Ishikawa (cell line): ENCODE measurements around the gene SEMA3E.

ENCODE experiments used
- CEBPB ChIP-seq: IDR thresholded peaks from 2 replicates; pipeline ENCODE4 v1.6.1; 2012
- CREB1 ChIP-seq: IDR thresholded peaks from 2 replicates; pipeline ENCODE4 v1.6.1; 2012; ENCODE audit warnings: low read depth
- EGR1 ChIP-seq: IDR thresholded peaks from 2 replicates; pipeline ENCODE4 v1.6.1; 2012
- EP300 ChIP-seq: IDR thresholded peaks from 2 replicates; pipeline ENCODE4 v1.6.1; 2012; ENCODE audit warnings: borderline replicate concordance
- NFIC ChIP-seq: IDR thresholded peaks from 2 replicates; pipeline ENCODE4 v1.6.1; 2012
- RAD21 ChIP-seq: IDR thresholded peaks from 2 replicates; pipeline ENCODE4 v1.6.1; 2012; ENCODE audit warnings: low read depth
- TAF1 ChIP-seq: IDR thresholded peaks from 2 replicates; pipeline ENCODE4 v1.6.1; 2012; ENCODE audit warnings: low read depth, mild to moderate bottlenecking
- TCF12 ChIP-seq: IDR thresholded peaks from 2 replicates; pipeline ENCODE4 v1.6.1; 2012; ENCODE audit warnings: low read depth
- YY1 ChIP-seq: IDR thresholded peaks from 2 replicates; pipeline ENCODE4 v1.6.1; 2012; ENCODE audit warnings: low read depth
- TF ChIP-seq, protein P1 (sequence below): IDR thresholded peaks from 2 replicates; pipeline ENCODE4 v1.6.1; 2012

DNA sequence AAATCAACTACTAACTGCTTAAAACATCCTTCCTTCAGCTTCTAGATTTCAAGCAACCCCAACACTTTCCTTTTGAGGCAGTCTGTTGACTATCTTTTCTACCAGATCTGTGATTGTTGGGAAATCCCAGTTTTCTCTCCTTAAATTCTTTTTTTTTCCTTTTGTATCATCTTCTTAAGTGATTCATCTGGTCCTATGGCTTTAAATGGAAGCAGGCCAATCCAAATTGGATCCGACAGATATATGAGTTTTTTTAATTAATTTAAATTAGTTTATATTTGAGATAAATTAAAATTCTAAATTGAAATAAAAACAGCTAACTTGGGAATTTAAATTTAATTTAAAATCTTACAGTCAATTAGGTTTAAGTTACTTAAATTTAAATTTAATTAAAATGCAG lies 335.0 kb downstream of the SEMA3E start:
- no peak for TF ChIP-seq CEBPB
- TF ChIP-seq EP300, result no peak
- no peak for TF ChIP-seq TAF1
- no peak for TF ChIP-seq YY1
- no peak for TF ChIP-seq RAD21
- TF ChIP-seq, protein P1, sequence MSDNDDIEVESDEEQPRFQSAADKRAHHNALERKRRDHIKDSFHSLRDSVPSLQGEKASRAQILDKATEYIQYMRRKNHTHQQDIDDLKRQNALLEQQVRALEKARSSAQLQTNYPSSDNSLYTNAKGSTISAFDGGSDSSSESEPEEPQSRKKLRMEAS, result no peak
- TF ChIP-seq EGR1, result no peak
- TF ChIP-seq CREB1, result no peak
- no peak for TF ChIP-seq NFIC
- TF ChIP-seq TCF12, result no peak
